Right atrium auricular region (tissue), 2 donors: Measurements from ENCODE around the gene RASAL1. TPM values are rescaled to one million over a fixed set of nuclear protein-coding genes. Genes with fewer than 3 reads are reported as not detected.

Experiments used
- DNase-seq: peaks from one replicate; pipeline ENCODE4 v3.0.0-alpha.2; 2019; ENCODE audit warnings: low spot score
- H3K27ac ChIP-seq, 2 donors: fragments of 200-600 bp; sonication (generic); 1 replicate in 1 of 2; 2 replicates in 1 of 2; pipeline ENCODE4 v1.5.1; 2016 to 2019
- H3K27me3 ChIP-seq, 2 donors: fragments of 200-600 bp; sonication (generic); one replicate each; pipeline versions ENCODE4 v1.5.1 to v1.6.0; 2017 to 2019
- H3K36me3 ChIP-seq: fragments of 200-600 bp; sonication (generic); one replicate; pipeline ENCODE4 v1.5.1; 2016
- H3K4me1 ChIP-seq, 2 donors: fragments of 200-600 bp; sonication (generic); one replicate each; pipeline versions ENCODE4 v1.5.1 to v1.6.0; 2017 to 2019
- H3K4me3 ChIP-seq, 2 donors: fragments of 200-600 bp; sonication (generic); 1 replicate in 1 of 2; 2 replicates in 1 of 2; pipeline ENCODE4 v1.5.1; 2017 to 2019; ENCODE audit warnings: mild to moderate bottlenecking in 1 of 2, moderate library complexity in 1 of 2
- H3K9me3 ChIP-seq, 2 donors: fragments of 200-600 bp; sonication (generic); one replicate each; pipeline ENCODE4 v1.5.1; 2019
- CTCF ChIP-seq, 2 donors: fragments of 200-600 bp; sonication (generic); IDR thresholded peaks; one replicate each; pipeline ENCODE4 v1.5.1; 2019; ENCODE audit warnings: antibody characterized with exemption in 2 of 2
- total RNA-seq, 2 donors: library from RNA; depleted of rRNA; stranded (reverse); fragments of >200 nt; gene quantifications; one replicate each; pipeline ENCODE4 v1.1.0, GENCODE V29; 2016

Gene RASAL1
- total RNA-seq, 2 donors from 2014 or later = not detected

GRCh38 chr12:113180333-113180732 is 44.8 kb upstream of the RASAL1 start:
- no peak for DNase-seq
- peaks cover 0 to 3% of the 10 kb centered on the region in 2 donors for H3K9me3 ChIP-seq
- peaks cover 44% of the 10 kb centered on the region for H3K36me3 ChIP-seq
- no peaks in the 10 kb centered on the region for H3K27me3 ChIP-seq
- H3K27ac ChIP-seq = no peak overlapping the region
- no peak for TF ChIP-seq CTCF (IDR thresholded peaks at IDR 0.05)
- H3K4me3 ChIP-seq = no peak overlapping the region
- peaks cover 0 to 13% of the 10 kb centered on the region in 2 donors for H3K4me1 ChIP-seq

- Histone ChIP-seq H3K27ac (no peak overlapping the region), H3K27me3 (no peaks in the 10 kb centered on the region), H3K4me3 (no peak overlapping the region), H3K9me3 (peaks cover 0 to 3% of the 10 kb centered on the region in 2 donors), H3K4me1 (peaks cover 0 to 7% of the 10 kb centered on the region in 2 donors), H3K36me3 (peaks cover 56% of the 10 kb centered on the region)
- no peak for DNase-seq
- no peak for TF ChIP-seq CTCF (IDR thresholded peaks at IDR 0.05)
These were observed 43.5 kb upstream of the RASAL1 start for GRCh38 chr12:113179023-113179422.

GRCh38 chr12:113174461-113175384 is 39.2 kb upstream of the RASAL1 start:
- Histone ChIP-seq H3K9me3 (peaks cover 0 to 3% of the 10 kb centered on the region in 2 donors), H3K36me3 (peaks cover 88% of the 10 kb centered on the region), H3K27ac (no peak overlapping the region), H3K27me3 (no peaks in the 10 kb centered on the region), H3K4me1 (no peaks in the 10 kb centered on the region), H3K4me3 (no peak overlapping the region)
- TF ChIP-seq CTCF (IDR thresholded peaks at IDR 0.05) = peak; percentile 98
- peak; percentile 64 for DNase-seq

- peaks cover 88% of the 10 kb centered on the region for H3K36me3 ChIP-seq
- TF ChIP-seq CTCF (IDR thresholded peaks at IDR 0.05) = no peak
- no peak overlapping the region for H3K4me3 ChIP-seq
- H3K9me3 ChIP-seq = peaks cover 0 to 3% of the 10 kb centered on the region in 2 donors
- H3K27ac ChIP-seq = no peak overlapping the region
- no peaks in the 10 kb centered on the region for H3K27me3 ChIP-seq
- H3K4me1 ChIP-seq = no peaks in the 10 kb centered on the region
- no peak for DNase-seq
These were observed 37.6 kb upstream of the RASAL1 start for GRCh38 chr12:113173081-113173698.

- H3K36me3 ChIP-seq = peaks cover 87% of the 10 kb centered on the region
- H3K27me3 ChIP-seq = no peaks in the 10 kb centered on the region
- H3K4me1 ChIP-seq = no peaks in the 10 kb centered on the region
- DNase-seq = no peak
- H3K4me3 ChIP-seq = no peak overlapping the region
- H3K9me3 ChIP-seq = no peaks in the 10 kb centered on the region
- no peak for TF ChIP-seq CTCF (IDR thresholded peaks at IDR 0.05)
- no peak overlapping the region for H3K27ac ChIP-seq
These were observed 36.6 kb upstream of the RASAL1 start for GRCh38 chr12:113172185-113172584.
